Activated T-helper 2 cell treated with anti-CD3 and anti-CD28 coated beads, Interferon-gamma antibody, Interleukin-2, Interleukin-4, amounts not matched to agents 10 μg/mL and 5 μg/mL and 100 μg/mL, durations not matched to agents 14 hours and 24 hours and 36 hours (primary cell): ENCODE results near the gene STAT5B. TPM values are rescaled to one million over a fixed set of nuclear protein-coding genes. Genes with fewer than 3 reads are reported as not detected.
A peak's percentile ranks its signal among the peaks of the same experiment; 100 is the strongest.
"Not testable (repeated sequence)": the region's sequence is repeated elsewhere in the genome, so short reads cannot be mapped to it uniquely, and the experiment has no call there.

Experiments
- DNase-seq: peaks from one replicate; pipeline ENCODE4 v3.0.0; 2021; ENCODE audit warnings: low spot score
- H3K27ac Mint-ChIP-seq: one replicate; pipeline ENCODE4 v1.8.0; 2021; ENCODE audit warnings: mixed read lengths
- H3K27me3 Mint-ChIP-seq: one replicate; pipeline ENCODE4 v1.8.0; 2021; ENCODE audit warnings: low read depth, mixed read lengths
- H3K36me3 Mint-ChIP-seq: one replicate; pipeline ENCODE4 v1.8.0; 2021; ENCODE audit warnings: low read depth, mixed read lengths
- H3K4me1 Mint-ChIP-seq: one replicate; pipeline ENCODE4 v1.8.0; 2021; ENCODE audit warnings: low read depth, mixed read lengths
- H3K4me3 Mint-ChIP-seq: one replicate; pipeline ENCODE4 v1.8.0; 2021; ENCODE audit warnings: low read depth, mild to moderate bottlenecking, moderate library complexity, mixed read lengths
- H3K9me3 Mint-ChIP-seq: one replicate; pipeline ENCODE4 v1.8.0; 2021; ENCODE audit warnings: mixed read lengths
- intact Hi-C: fragments of 100-400 bp; cut with micrococcal nuclease; formaldehyde crosslinking; loops from one replicate; pipeline ENCODE4 v1.15.1; 2023
- total RNA-seq: library from RNA; stranded (reverse); gene quantifications from 2 replicates; pipeline ENCODE4 v1.2.3, GENCODE V29; 2022

STAT5B gene
- total RNA-seq, 1 donor from 2014 or later: 164 TPM

DNA sequence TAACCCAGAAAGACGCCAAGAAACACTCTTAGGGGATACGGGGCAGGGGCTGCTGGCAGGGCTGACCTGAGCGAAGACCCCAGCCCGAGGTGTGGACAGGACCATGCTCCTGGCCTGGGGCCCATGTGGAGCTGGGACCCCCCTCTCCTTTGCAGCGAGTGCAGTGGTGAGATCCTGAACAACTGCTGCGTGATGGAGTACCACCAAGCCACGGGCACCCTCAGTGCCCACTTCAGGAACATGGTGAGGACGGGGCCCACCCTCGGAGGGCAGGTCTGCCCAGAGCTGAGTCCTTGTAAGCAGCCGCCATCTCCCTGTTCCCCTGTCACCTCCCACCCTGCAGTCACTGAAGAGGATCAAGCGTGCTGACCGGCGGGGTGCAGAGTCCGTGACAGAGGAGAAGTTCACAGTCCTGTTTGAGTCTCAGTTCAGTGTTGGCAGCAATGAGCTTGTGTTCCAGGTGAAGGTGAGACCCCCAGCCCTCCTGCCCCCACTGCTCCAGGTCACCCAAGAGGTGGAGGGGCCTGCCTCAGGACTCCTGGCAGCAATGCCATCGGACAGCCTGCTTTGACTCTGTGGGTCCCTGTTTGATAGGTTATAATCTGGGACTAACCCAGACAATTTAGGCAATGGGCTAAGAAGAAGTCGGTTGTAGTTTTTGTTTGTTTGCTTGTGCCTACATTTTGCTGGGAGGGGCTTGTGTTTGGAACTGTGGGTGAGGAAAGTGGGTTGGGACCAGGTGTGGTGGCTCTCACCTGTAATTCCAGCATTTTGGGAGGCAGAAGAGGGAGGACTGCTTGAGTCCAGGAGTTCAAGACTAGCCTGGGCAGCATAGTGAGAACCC, 28.2 kb upstream of the STAT5B start:
- no peaks in the 10 kb centered on the region for H3K27me3 Mint-ChIP-seq
- no peak overlapping the region for H3K4me3 Mint-ChIP-seq
- no peak for DNase-seq
- no peaks in the 10 kb centered on the region for H3K9me3 Mint-ChIP-seq
- peaks cover 78% of the 10 kb centered on the region for H3K36me3 Mint-ChIP-seq
- intact Hi-C loops: no loop called here
- no peak overlapping the region for H3K27ac Mint-ChIP-seq
- H3K4me1 Mint-ChIP-seq: peaks cover 25% of the 10 kb centered on the region

DNA sequence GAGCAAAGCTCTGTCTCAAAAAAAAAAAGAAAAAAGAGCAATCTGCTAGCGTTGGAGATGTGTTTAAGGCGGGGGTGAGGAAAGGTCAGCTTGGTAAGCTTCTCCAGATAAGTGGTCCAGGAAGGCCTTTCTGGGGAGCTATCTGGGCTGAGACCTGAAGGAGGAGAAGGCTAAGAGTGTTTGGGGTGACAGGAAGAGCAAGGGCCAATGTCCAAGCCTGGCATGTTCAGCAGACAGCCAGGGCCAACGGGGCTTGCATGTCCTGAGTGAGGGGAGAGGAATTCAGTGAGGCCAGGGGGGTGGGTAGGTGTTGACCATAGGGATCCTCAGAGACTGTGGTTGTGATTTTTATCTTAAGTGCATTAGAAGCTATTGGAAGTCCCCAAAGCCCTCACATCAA, 27.5 kb upstream of the STAT5B start:
- Mint-ChIP-seq H3K4me3 (no peak overlapping the region), H3K27me3 (no peaks in the 10 kb centered on the region), H3K27ac (no peak overlapping the region), H3K4me1 (peaks cover 22% of the 10 kb centered on the region), H3K36me3 (peaks cover 76% of the 10 kb centered on the region), H3K9me3 (no peaks in the 10 kb centered on the region)
- intact Hi-C loops: no loop called here
- DNase-seq: no peak

DNA sequence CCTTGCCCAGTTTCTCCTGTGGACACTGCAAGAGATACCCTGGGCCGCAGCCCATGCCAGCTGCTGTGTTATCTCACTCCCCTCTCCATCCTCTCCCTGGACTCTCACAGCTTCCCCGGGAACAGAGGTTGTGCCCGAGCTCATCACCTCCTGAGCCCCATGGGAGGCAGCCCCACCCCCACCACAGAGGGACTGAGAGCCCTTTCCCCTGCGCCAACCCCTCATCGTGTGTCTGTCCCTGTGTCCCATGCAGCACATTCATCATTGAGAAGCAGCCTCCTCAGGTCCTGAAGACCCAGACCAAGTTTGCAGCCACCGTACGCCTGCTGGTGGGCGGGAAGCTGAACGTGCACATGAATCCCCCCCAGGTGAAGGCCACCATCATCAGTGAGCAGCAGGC, 24.8 kb upstream of the STAT5B start:
- no peak for DNase-seq
- intact Hi-C loops: no loop called here
- Mint-ChIP-seq H3K27ac (peak overlapping the region; percentile 22), H3K36me3 (peaks cover 68% of the 10 kb centered on the region), H3K9me3 (no peaks in the 10 kb centered on the region), H3K4me1 (peaks cover 15% of the 10 kb centered on the region), H3K4me3 (no peak overlapping the region), H3K27me3 (no peaks in the 10 kb centered on the region)

DNA sequence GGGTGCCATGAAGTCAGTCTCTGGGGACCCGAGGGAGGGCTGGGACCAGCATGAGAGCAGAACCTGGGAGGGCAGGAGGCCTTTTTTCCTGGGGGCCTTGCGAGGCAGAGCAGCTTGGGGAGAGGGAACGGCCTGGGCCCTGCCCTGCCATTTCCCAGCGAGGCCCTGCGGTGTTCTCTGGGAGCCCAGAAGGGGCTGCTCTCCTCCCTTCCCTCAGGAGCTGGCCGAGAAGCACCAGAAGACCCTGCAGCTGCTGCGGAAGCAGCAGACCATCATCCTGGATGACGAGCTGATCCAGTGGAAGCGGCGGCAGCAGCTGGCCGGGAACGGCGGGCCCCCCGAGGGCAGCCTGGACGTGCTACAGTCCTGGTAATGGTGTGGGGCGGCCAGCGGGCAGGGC, 23.7 kb upstream of the STAT5B start:
- H3K36me3 Mint-ChIP-seq: peaks cover 74% of the 10 kb centered on the region
- H3K27ac Mint-ChIP-seq, H3K4me3 Mint-ChIP-seq, H3K27me3 Mint-ChIP-seq, H3K9me3 Mint-ChIP-seq, DNase-seq, intact Hi-C loops: not testable (repeated sequence)
- peaks cover 20% of the 10 kb centered on the region for H3K4me1 Mint-ChIP-seq

DNA sequence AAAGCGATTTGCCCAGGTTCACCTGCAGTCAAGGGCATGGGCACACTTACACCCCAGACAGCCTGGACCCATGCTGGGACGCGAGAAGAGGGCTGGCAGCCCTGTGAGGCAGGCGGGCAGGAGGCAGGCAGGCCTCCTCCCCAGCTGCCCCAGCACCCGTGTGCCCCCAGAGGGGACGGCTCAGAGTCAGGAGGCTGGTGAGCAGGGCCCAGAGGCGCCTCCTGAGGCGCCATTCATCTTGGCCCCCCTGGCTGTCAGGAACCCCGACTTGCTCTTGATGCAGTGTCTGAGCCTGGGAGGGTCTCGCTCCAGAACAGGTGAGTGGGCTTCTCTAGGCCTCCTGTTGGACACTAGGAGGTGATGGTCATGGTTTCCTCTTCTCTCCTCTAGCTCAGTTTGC, 23.2 kb upstream of the STAT5B start:
- H3K27ac Mint-ChIP-seq, H3K4me3 Mint-ChIP-seq, H3K9me3 Mint-ChIP-seq, intact Hi-C loops, DNase-seq, H3K27me3 Mint-ChIP-seq: not testable (repeated sequence)
- peaks cover 74% of the 10 kb centered on the region for H3K36me3 Mint-ChIP-seq
- H3K4me1 Mint-ChIP-seq: peaks cover 17% of the 10 kb centered on the region

DNA sequence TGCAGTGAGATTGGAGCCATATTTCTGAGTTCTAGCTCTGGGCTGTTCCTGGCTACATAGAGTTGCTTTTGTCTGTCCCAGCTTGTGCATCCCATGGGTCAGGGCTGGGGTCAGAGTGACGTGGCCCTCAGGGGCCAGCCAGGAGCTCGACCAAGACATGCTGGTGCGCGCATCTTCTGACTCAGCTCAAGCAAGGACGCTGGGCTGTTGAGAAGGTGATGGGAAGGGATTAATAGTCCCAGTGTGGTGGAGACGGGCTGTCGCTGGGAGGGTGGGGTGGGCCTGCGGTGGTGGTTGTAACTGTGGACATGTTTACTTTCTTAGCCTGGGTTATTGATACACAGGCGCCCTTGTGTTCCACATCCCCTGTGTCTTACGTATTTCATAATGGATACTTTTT, 21.6 kb upstream of the STAT5B start:
- H3K9me3 Mint-ChIP-seq, DNase-seq, H3K27ac Mint-ChIP-seq, H3K4me3 Mint-ChIP-seq, H3K27me3 Mint-ChIP-seq, intact Hi-C loops: not testable (repeated sequence)
- H3K4me1 Mint-ChIP-seq: peaks cover 19% of the 10 kb centered on the region
- peaks cover 70% of the 10 kb centered on the region for H3K36me3 Mint-ChIP-seq

DNA sequence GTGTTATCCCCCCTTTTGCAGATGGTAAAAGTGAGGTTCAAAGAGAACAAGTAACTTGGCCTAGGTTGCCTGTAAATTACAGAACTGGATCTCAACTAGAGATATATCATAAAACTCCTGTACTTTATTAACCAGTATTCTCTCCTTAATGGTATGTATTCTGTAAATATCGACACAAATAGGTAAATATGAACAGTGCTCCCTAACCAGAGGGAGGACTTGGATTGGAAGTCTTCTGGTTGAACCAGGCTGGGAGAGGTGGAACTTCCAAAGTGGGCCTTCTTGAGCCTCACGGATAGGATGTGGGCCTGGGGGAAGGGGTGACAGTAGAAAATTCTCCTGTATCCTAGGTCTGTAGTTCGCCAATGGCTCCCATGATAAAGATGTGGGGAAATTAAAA, 19.8 kb upstream of the STAT5B start:
- Mint-ChIP-seq H3K27ac (no peak overlapping the region), H3K36me3 (peaks cover 73% of the 10 kb centered on the region), H3K4me3 (no peak overlapping the region)

DNA sequence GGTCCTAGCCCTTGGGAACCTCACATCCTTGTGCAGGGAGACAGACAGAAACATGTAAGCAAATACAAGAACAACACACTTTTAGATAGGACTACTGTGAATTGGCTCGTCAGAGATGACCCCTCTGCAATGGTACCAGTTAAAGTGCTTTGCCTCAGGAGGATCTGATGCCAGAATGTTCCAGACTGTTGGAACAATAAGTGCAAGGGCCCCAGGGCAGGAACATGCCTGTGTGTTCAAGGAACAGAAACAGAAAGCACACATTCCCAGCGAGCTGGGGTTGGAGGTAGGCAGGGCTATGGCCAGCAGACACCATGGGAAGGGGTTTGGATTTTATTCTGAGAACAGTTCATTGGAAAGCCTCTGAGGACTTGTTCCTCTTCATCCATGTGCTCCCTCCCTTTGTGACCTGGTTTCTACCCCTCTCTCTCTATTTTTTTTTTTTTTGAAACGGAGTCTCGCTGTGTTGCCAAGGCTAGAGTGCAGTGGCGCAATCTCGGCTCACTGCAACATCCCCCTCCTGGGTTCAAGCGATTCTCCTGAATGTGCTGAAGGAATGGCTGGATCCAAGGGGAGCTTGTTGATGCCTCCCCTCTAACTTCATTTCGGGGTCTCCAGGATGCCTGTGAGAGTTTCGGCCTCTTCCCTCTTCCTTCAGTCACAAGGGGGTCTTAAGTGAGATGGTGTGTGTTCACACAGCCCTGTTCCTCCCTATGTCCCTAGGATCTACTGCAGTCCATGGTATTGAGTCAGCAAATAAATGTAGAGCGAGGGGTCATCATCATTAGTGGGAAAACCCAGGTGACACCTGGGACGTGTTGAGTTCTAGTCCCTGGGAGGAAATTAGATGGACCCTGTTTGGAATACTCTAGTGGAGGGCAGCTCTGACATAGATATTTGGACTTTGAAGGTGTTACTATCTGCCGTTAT, 18.5 kb upstream of the STAT5B start:
- Mint-ChIP-seq H3K27me3 (no peaks in the 10 kb centered on the region), H3K36me3 (peaks cover 82% of the 10 kb centered on the region), H3K4me3 (no peak overlapping the region), H3K4me1 (peaks cover 35% of the 10 kb centered on the region), H3K9me3 (no peaks in the 10 kb centered on the region), H3K27ac (peak overlapping the region; percentile 60)
- no peak for DNase-seq
- intact Hi-C loops: no loop called here

More for the DNA sequence above, 19.8 kb upstream of the STAT5B start:
- intact Hi-C loops: no loop called here
- no peaks in the 10 kb centered on the region for H3K27me3 Mint-ChIP-seq
- H3K9me3 Mint-ChIP-seq: no peaks in the 10 kb centered on the region
- peaks cover 24% of the 10 kb centered on the region for H3K4me1 Mint-ChIP-seq
- DNase-seq: no peak

DNA sequence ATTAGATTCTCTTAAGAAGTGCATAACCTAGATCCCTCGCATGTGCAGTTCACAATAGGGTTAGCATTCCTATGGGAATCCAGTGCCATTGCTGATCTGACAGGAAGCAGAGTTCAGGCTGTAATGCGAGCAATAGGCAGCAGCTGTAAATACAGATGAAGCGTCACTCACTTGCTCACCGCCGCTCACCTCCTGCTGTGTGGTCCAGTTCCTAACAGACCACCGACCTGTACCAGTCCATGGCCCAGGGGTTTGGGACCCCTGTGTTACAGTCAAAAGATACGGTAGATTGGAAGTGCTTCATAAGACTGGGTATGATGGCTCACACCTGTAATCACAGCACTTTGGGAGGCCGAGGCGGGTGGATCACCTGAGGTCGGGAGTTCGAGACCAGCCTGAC, 14.9 kb upstream of the STAT5B start:
- H3K36me3 Mint-ChIP-seq: peaks cover 84% of the 10 kb centered on the region
- H3K9me3 Mint-ChIP-seq: no peaks in the 10 kb centered on the region
- peak overlapping the region; percentile 88 for H3K4me3 Mint-ChIP-seq
- H3K4me1 Mint-ChIP-seq: peaks cover 51% of the 10 kb centered on the region
- DNase-seq: no peak
- H3K27ac Mint-ChIP-seq: peak overlapping the region; percentile 38
- intact Hi-C loops: no loop called here
- H3K27me3 Mint-ChIP-seq: no peaks in the 10 kb centered on the region

DNA sequence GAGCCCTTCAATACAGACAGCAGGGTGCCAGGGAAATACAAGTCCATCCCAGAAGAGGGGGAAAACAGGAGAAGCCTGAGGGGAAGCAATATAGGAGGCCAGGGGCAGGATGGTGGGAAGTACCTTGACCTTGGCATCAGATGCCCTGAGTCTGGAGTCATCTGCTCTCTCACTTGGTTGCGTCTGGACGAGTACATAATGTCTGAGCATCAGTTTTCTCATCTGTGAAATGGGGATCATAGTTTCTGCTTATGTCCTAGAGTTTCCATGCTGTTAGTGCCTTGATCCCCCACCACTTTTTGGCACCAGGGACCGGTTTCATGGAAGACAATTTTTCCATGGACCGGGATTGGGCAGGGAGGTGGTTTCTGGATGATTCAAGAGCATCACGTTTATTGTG, 14.4 kb upstream of the STAT5B start:
- no peak for DNase-seq
- H3K4me1 Mint-ChIP-seq: peaks cover 51% of the 10 kb centered on the region
- H3K27me3 Mint-ChIP-seq: no peaks in the 10 kb centered on the region
- H3K27ac Mint-ChIP-seq: peak overlapping the region; percentile 95
- intact Hi-C loops: no loop called here
- no peaks in the 10 kb centered on the region for H3K9me3 Mint-ChIP-seq
- H3K36me3 Mint-ChIP-seq: peaks cover 81% of the 10 kb centered on the region
- H3K4me3 Mint-ChIP-seq: peak overlapping the region; percentile 88

DNA sequence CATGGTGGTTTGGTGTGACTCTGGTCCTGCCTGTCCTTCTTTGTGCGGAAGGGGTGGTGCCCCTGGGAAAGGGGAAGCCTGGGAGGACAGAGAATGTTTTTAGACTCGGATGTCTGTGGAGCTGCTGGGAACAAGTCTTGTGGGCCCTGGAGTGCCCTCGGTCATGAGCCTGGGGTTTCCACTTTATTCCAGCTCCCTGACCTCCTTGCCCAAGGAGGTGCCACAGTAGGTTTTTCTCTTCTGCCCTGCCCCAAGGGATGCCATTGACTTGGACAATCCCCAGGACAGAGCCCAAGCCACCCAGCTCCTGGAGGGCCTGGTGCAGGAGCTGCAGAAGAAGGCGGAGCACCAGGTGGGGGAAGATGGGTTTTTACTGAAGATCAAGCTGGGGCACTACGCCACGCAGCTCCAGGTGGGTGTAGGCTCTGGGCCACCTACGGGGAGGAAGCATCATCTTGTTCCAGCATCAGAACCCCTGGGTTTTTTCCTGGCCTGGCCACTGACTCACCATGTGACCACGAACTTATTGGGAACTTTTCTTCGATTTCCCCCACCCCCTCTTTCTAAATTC, 13.5 kb upstream of the STAT5B start:
- Mint-ChIP-seq H3K36me3 (peaks cover 74% of the 10 kb centered on the region), H3K4me1 (peaks cover 48% of the 10 kb centered on the region), H3K27ac (peak overlapping the region; percentile 95), H3K4me3 (peak overlapping the region; percentile 88), H3K9me3 (no peaks in the 10 kb centered on the region), H3K27me3 (no peaks in the 10 kb centered on the region)
- intact Hi-C loops: no loop called here
- DNase-seq: no peak

DNA sequence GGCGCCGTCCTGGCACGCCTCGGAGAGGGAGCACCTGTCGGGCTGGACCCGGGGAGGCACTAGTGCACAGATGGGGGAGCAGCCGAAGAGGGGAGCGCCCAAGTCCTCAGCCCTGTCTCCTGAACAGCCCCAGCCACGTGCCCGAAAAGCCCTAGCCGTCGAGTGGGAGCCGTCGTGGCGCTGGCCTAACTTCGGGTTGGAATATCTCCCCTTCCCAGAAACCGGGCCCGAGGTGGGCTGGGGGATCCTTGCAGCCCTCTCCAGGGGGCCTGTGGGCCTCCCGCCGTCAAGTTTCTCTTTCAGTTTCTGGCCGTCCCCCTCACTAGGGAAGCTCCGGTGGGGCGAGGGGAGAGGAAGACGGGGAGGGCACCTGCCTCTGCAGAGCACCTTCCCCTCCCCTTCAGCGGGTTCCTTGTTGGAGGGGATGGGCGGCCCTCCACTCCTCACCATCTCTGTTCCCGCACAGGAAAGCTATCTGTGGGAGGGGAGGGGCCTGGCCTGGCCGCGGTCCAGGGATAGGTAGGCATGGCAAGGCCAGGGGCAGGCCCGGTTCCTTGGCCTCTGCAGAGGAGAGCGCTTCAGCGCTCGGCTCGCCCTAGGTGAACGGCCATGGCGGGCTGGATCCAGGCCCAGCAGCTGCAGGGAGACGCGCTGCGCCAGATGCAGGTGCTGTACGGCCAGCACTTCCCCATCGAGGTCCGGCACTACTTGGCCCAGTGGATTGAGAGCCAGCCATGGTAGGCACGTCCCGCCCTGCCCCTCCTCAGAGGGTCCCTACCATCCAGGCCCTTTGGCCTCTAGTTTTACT, 12.8 kb upstream of the STAT5B start:
- Mint-ChIP-seq H3K27me3 (no peaks in the 10 kb centered on the region), H3K9me3 (no peaks in the 10 kb centered on the region), H3K4me1 (peaks cover 46% of the 10 kb centered on the region), H3K4me3 (peak overlapping the region; percentile 88), H3K27ac (peak overlapping the region; percentile 95), H3K36me3 (peaks cover 67% of the 10 kb centered on the region)
- intact Hi-C loops: no loop called here
- DNase-seq: peak; percentile 55
